ENCODE measurements around the gene ZNF614.
"Not testable (repeated sequence)": the region's sequence is repeated elsewhere in the genome, so short reads cannot be mapped to it uniquely, and the experiment has no call there.

The ZNF614 gene

GRCh38 chr19:52028027-52028779 is at the start of gene ZNF614:
Gene ZNF614 (minus strand): TSS chr19:52028379. CDS start chr19:52025745, 2,634 bp downstream.
- peak; percentile 86 for DNase-seq

- DNase-seq, result no peak
These were observed 42.3 kb upstream of the ZNF614 start for GRCh38 chr19:52070496-52070895.

DNA sequence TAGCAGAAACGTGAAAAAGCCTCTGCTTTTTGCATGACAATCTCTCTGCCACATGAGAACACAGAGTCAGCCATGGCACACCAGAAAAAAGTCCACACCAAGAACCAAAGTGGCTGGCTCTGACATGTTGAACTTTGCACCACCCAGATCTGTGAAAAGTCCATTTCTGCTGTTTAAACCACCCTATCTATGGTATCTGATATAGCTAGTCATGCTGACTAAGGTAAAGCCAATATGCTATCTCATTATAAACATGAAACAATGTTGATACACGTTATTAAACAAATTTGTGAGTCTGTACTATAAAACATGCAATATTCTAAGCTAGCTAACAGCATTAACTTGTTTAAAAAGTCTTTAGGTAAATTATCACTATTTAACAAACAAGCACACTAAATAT is 41.5 kb upstream of the ZNF614 start:
- no peak for DNase-seq

DNA sequence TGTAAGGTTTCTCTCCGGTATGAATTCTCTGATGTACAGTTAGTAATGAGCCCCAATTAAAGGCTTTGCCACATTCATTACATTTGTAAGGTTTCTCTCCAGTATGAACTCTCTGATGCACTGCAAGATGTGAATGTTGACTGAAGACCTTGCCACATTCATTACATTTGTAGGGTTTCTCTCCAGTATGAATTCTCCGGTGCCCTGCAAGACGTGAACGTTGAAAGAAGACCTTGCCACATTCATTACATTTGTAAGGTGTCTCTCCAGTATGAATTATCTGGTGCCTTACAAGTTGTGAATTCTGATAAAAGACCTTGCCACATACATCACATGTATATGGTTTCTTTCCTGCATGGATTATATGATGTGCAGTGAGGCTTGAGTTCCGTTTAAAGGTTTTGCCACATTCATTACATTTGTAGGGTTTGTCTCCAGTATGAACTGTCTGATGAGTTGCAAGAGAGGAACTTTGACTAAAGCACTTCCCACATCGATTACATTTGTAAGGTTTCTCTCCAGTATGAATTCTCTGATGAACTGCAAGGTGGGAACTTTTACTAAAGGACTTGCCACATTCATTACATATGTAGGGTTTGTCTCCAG is 38.2 kb upstream of the ZNF614 start:
- no peak for DNase-seq

DNA sequence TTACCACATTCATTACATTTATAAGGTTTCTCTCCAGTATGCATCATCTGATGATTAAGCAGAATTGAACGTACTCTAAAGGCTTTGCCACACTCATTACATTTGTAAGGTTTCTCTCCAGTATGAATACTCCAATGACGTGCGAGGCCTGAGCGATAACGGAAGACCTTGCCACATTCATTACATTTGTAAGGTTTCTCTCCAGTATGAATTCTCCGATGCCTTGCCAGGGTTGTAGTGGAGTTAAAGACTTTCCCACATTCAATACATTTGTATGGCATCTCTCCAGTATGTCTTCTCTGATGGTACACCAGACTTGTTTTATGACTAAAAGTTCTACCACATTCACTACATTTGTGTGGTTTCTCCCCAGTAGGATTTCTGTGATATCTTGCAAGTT is 37.2 kb upstream of the ZNF614 start:
- DNase-seq, result no peak

DNA sequence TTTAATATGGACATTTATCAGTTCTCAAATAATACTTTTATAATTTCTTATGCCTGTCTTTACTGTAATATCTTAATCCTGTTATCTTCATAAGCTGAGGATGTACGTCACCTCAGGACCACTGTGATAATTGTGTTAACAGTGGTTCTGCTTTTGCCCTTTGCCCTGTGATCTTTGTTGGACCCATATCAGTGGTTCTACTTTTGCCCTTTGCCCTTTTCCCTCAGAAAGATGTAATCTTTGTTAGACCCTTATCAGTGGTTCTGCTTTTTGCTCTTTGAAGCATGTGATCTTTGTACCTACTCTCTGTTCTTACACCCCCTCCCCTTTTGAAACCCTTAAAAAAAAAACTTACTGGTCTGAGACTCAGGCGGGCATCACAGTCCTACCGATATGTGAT is 28.3 kb upstream of the ZNF614 start:
- DNase-seq, result not testable (repeated sequence)

- DNase-seq, result not testable (repeated sequence)
These were observed 23.6 kb upstream of the ZNF614 start for GRCh38 chr19:52051736-52052135.

- DNase-seq, result peak; percentile 80
These were observed 20.6 kb upstream of the ZNF614 start, which contains the start of gene ZNF432 for GRCh38 chr19:52048555-52049501. Gene ZNF432 (minus strand): TSS chr19:52048838. CDS start chr19:52046868, 1,970 bp downstream.

DNA sequence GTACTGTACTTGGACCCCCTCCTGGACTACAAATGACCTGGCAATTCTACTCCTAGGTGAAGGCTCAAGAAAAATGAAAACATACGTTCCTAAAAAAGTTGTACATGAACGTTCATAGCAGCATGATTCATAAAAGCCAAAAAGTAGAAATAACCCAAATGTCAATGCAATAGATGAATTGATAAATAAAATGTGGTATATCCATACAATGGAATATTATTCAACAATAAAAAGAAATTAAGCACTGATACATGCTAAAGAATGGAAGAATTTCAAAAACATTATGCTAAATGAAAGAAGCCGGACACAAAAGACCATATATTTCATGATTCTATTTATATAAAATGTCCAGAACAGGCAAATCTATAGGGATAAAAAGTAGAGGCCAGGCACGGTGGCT is 11.0 kb upstream of the ZNF614 start:
- DNase-seq, result no peak

GRCh38 chr19:52034051-52034728 is 6.0 kb upstream of the ZNF614 start:
- DNase-seq, result no peak

DNA sequence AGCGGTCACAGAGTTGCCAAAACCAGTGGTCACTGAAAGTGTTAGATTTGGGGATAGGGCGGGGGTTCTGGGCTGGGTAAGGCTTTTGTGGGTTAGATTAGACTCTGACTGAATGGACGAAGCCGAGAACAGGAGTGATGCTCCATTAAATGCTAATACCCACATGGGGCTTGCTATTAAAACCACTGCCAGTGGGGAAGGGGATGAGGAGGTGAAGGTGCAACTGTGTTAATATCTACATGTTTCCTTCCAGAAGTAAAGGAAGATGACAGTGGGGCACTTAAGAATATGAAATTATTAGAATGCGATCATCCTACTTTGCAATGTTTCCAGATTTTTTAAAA is 573 bp upstream of the ZNF614 start:
- DNase-seq, result no peak

- DNase-seq, result not testable (repeated sequence)
These were observed 1.8 kb downstream of the ZNF614 start for GRCh38 chr19:52026255-52026990.

- DNase-seq, result not testable (repeated sequence)
These were observed 3.7 kb downstream of the ZNF614 start for GRCh38 chr19:52024478-52024877.

GRCh38 chr19:52022193-52022592 is 6.0 kb downstream of the ZNF614 start:
- DNase-seq, result no peak

- no peak for DNase-seq
These were observed 7.7 kb downstream of the ZNF614 start for GRCh38 chr19:52020506-52020905.

- no peak for DNase-seq
These were observed 17.5 kb downstream of the ZNF614 start for GRCh38 chr19:52010674-52011073.

GRCh38 chr19:52007806-52008557 is 20.2 kb downstream of the ZNF614 start, which contains the start of gene ZNF615:
Gene ZNF615 (minus strand): TSS chr19:52008211. CDS start chr19:52003711, 4,500 bp downstream.
- peak; percentile 86 for DNase-seq

DNA sequence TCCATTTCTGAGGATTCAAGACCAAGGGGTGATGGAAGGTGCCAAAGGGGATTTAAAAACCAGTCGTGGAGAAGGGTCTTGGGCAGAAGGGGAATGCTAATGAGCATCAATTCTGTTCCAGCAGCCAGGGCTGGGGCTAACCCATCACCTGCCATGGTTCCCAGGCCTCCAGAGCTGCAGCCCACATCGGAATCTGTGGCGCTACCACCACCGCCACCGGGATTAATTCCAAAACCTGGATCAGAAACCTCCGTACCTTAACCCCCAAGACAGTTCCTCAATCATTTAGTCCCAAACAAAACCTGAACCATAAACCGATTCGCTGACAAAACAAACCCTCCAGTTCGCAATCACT is 20.8 kb downstream of the ZNF614 start:
- no peak for DNase-seq

DNA sequence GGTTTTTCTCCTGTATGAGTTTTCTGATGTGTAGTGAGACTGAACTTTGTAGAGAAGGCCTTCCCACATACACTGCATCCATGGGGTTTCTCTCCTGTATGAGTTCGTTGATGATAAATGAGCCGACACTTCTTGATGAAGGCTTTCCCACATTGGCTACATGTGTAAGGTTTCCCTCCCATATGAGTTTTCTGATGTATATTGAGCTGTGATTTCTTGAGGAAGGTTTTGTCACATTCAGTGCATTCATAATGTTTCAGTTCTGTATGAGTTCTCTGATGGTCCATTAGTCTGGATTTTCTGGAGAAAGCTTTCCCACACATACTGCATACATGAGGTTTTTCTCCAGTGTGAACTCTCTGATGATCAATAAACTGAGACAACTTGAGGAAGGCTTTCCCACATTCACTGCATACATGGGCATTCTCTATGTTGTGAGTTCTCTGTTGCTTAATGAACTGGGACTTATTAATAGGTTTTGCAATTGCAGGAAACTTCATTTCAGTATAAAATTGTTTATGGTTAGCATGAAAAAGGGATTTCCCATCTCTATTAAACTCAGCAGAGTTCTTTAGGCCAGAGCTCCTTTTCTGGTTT is 34.0 kb downstream of the ZNF614 start:
- DNase-seq, result no peak

DNA sequence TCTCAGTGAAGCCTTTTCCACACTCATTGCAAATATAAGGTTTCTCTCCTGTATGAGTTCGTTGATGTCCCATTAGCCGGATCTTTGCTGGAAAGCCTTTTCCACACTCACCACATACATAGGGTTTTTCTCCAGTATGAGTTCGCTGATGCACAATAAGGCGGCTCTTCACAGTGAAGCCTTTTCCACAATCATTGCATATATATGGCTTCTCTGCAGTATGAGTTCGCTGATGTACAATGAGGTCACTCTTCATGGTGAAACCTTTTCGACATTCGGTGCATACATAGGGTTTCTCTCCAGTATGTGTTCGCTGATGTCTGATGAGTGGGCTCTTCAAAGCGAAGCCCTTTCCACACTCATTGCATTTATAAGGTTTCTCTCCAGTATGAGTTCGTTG is 34.8 kb downstream of the ZNF614 start:
- DNase-seq, result no peak
